Heart left ventricle (tissue), 16 donors: ENCODE data around the gene CCDC196. TPM values are rescaled to one million over a fixed set of nuclear protein-coding genes. Genes with fewer than 3 reads are reported as not detected.
A peak's percentile ranks its signal among the peaks of the same experiment; 100 is the strongest.

Source experiments
- ATAC-seq, 4 donors: fragments of 200-7000 bp; cut with Tn5 transposase; one replicate each; pipeline ENCODE4 v1.9.1; 2020 to 2022; ENCODE audit warnings: moderate library complexity in 4 of 4, mild to moderate bottlenecking in 3 of 4, moderate number of reproducible peaks in 1 of 4
- DNase-seq, 5 donors: peaks; one replicate each; pipeline ENCODE4 v3.0.0-alpha.2; 2020
- H3K27ac ChIP-seq, 12 donors: fragments of 200-600 bp; sonication (generic) in 4 of 12; one replicate each; pipeline versions ENCODE4 v1.5.0 to v1.8.0; 2016 to 2022; ENCODE audit warnings: mild to moderate bottlenecking in 2 of 12
- H3K27me3 ChIP-seq, 9 donors: fragments of 200-600 bp; sonication (generic) in 2 of 9; one replicate each; pipeline versions ENCODE4 v1.5.1 to v1.8.0; 2016 to 2022; ENCODE audit warnings: mild to moderate bottlenecking in 3 of 9
- H3K36me3 ChIP-seq, 9 donors: fragments of 200-600 bp; sonication (generic) in 2 of 9; one replicate each; pipeline versions ENCODE4 v1.5.0 to v1.8.0; 2018 to 2022; ENCODE audit warnings: mild to moderate bottlenecking in 2 of 9
- H3K4me1 ChIP-seq, 12 donors: fragments of 200-600 bp; sonication (generic) in 4 of 12; one replicate each; pipeline versions ENCODE4 v1.5.0 to v1.8.0; 2016 to 2022; ENCODE audit warnings: mild to moderate bottlenecking in 3 of 12
- H3K4me3 ChIP-seq, 12 donors: fragments of 200-600 bp; sonication (generic) in 4 of 12; one replicate each; pipeline versions ENCODE4 v1.5.0 to v1.8.0; 2017 to 2022; ENCODE audit warnings: mild to moderate bottlenecking in 9 of 12, moderate library complexity in 4 of 12
- H3K9me3 ChIP-seq, 12 donors: fragments of 200-600 bp; sonication (generic) in 4 of 12; one replicate each; pipeline versions ENCODE4 v1.5.0 to v1.8.0; 2016 to 2022; ENCODE audit warnings: mild to moderate bottlenecking in 1 of 12
- CTCF ChIP-seq, 12 donors: fragments of 200-600 bp; sonication (generic) in 4 of 12; IDR thresholded peaks; one replicate each; pipeline versions ENCODE4 v1.5.0 to v1.8.0; 2018 to 2022; ENCODE audit warnings: antibody characterized with exemption in 12 of 12, mild to moderate bottlenecking in 5 of 12
- POLR2A ChIP-seq, 2 donors: fragments of 450-650 bp; IDR thresholded peaks; one replicate each; pipeline ENCODE4 v1.6.1; 2017; ENCODE audit warnings: antibody characterized with exemption in 2 of 2, mild to moderate bottlenecking in 2 of 2, moderate library complexity in 2 of 2
- WGBS, 4 donors: extraction: QIAGEN DNeasy Blood & Tissue Kit in 2 of 4; methylation state at CpG; one replicate each; pipeline versions ENCODE4 v1.1.5 to v1.1.7; 2013 to 2018; 5-methylcytosine and 5-hydroxymethylcytosine counted together
- intact Hi-C, 10 donors: fragments of 100-400 bp; cut with DNase I; formaldehyde crosslinking; loops; one replicate each; pipeline versions ENCODE4 v1.11.1 to v1.14.2; 2022
- polyA plus RNA-seq, 2 donors: library from polyadenylated mRNA; stranded (reverse); fragments of 200-250 nt; gene quantifications; one replicate each; pipeline ENCODE4 v1.2.3, GENCODE V29; 2013
- total RNA-seq, 9 donors: library from RNA; depleted of rRNA in 2 of 9; stranded (reverse); fragments of >200 nt in 2 of 9; fragmentation: NEBNext Ultra II Directional in 3 of 9; extraction: Animal tissue kit (Norgen Biotek cat#: 25700) in 3 of 9; gene quantifications; one replicate each; pipeline versions ENCODE4 v1.1.0 to v1.2.4, GENCODE V29; 2016 to 2023
- donor health status: ischemic (EF 13 %, LVEDD 7.1; RV severe dilation, severe dysfunction).
- donor health status: healthy with polysubstance abuse.
- donor health status: DM: no; HTN: yes; CAD: no.
- donor health status: DM: no; HTN: no; CAD: no.
- donor health status: ischemic (EF 25% LVEDD 6.9; RV normal size, moderate dysfunction).
- donor health status: ischemic (EF 25% LVEDD 5.7; RV mildly dilated, moderate dysfunction).
- donor health status: healthy.
- donor health status: DM: yes; HTN: yes; CAD: no.
- donor health status: ischemic (EF 35%, LVEDD 5.7; RV mildly dilated, moderate dysfunction).
- donor health status: nonischemic (EF 11% LVEDD 7.7; RV severe dilation, severe dysfunction).
- donor health status: DM: yes; HTN: yes; CAD: no.
- donor health status: PGD.
- donor health status: ischemic (EF 29% LVEDD 5.4; RV normal size, mild dysfunction).
- donor health status: nonischemic (EF 23%, LVEDD 6.1; RV moderate dilation, normal function).

CCDC196 gene
- total and polyA plus RNA-seq, 11 donors, result not detected

- intact Hi-C loops, result no loop called here
- Histone ChIP-seq H3K27me3 (no peaks in the 10 kb centered on the region), H3K4me1 (no peaks in the 10 kb centered on the region), H3K4me3 (no peak overlapping the region), H3K36me3 (no peaks in the 10 kb centered on the region), H3K27ac (no peak overlapping the region), H3K9me3 (peaks cover 0 to 15% (median 5%) of the 10 kb centered on the region in 12 donors)
- DNase-seq (peak in 1 of 5 donors; percentile 27), ATAC-seq (peak; percentile 32 to 89 (median 76))
- no peak for TF ChIP-seq POLR2A (IDR thresholded peaks at IDR 0.05)
- no peak for TF ChIP-seq CTCF (IDR thresholded peaks at IDR 0.05)
- 69 to 88% (median 82%) methylated on average over 2 of the region's 2 CpGs for WGBS, 4 donors
Measured at GRCh38 chr14:66444271-66444927, 41.8 kb upstream of the CCDC196 start.

GRCh38 chr14:66445936-66446335 lies 40.2 kb upstream of the CCDC196 start:
- no peak for TF ChIP-seq CTCF (IDR thresholded peaks at IDR 0.05)
- TF ChIP-seq POLR2A (IDR thresholded peaks at IDR 0.05), result no peak
- Histone ChIP-seq H3K4me1 (no peaks in the 10 kb centered on the region), H3K36me3 (no peaks in the 10 kb centered on the region), H3K4me3 (no peak overlapping the region), H3K9me3 (no peaks in the 10 kb centered on the region), H3K27ac (no peak overlapping the region), H3K27me3 (no peaks in the 10 kb centered on the region)
- intact Hi-C loops, result no loop called here
- DNase-seq (no peak), ATAC-seq (no peak)

GRCh38 chr14:66453469-66453868 lies 32.7 kb upstream of the CCDC196 start:
- 50 to 81% (median 61%) methylated on average over 3 of the region's 3 CpGs for WGBS, 4 donors
- H3K36me3 ChIP-seq, result no peaks in the 10 kb centered on the region
- no peak overlapping the region for H3K4me3 ChIP-seq
- no peak overlapping the region for H3K27ac ChIP-seq
- H3K27me3 ChIP-seq, result no peaks in the 10 kb centered on the region
- peaks cover 0 to 3% (median 0%) of the 10 kb centered on the region in 12 donors for H3K9me3 ChIP-seq
- DNase-seq (no peak), ATAC-seq (no peak)
- intact Hi-C loops, result no loop called here
- no peaks in the 10 kb centered on the region for H3K4me1 ChIP-seq
- TF ChIP-seq POLR2A (IDR thresholded peaks at IDR 0.05), result no peak
- TF ChIP-seq CTCF (IDR thresholded peaks at IDR 0.05), result no peak

GRCh38 chr14:66459603-66460002 lies 26.6 kb upstream of the CCDC196 start:
- DNase-seq (no peak), ATAC-seq (no peak)
- no peak overlapping the region for H3K4me3 ChIP-seq
- no peak overlapping the region for H3K27ac ChIP-seq
- intact Hi-C loops, result no loop called here
- H3K9me3 ChIP-seq, result peaks cover 0 to 3% (median 0%) of the 10 kb centered on the region in 12 donors
- TF ChIP-seq CTCF (IDR thresholded peaks at IDR 0.05), result no peak
- no peaks in the 10 kb centered on the region for H3K36me3 ChIP-seq
- H3K27me3 ChIP-seq, result no peaks in the 10 kb centered on the region
- no peaks in the 10 kb centered on the region for H3K4me1 ChIP-seq
